GM19043 (cell line): ENCODE measurements around the gene DNAH10.

Source experiments
- ATAC-seq: cut with Tn5 transposase; IDR thresholded peaks from one replicate; pipeline ENCODE4 v1.9.1; 2021; ENCODE audit warnings: low read depth; ENCODE audit not compliant: unreplicated experiment

The DNAH10 gene

GRCh38 chr12:123877968-123878367 lies 115.9 kb downstream of the DNAH10 start:
- ATAC-seq, result no peak

GRCh38 chr12:123879101-123879500 lies 117.0 kb downstream of the DNAH10 start:
- ATAC-seq, result no peak

- ATAC-seq, result no peak
Measured at GRCh38 chr12:123879691-123880090, 117.6 kb downstream of the DNAH10 start.

- no peak for ATAC-seq
Measured at GRCh38 chr12:123882161-123882705, 120.1 kb downstream of the DNAH10 start.

- ATAC-seq, result no peak
Measured at GRCh38 chr12:123886258-123886657, 124.2 kb downstream of the DNAH10 start.

GRCh38 chr12:123886931-123887582 lies 125.0 kb downstream of the DNAH10 start:
- no peak for ATAC-seq

DNA sequence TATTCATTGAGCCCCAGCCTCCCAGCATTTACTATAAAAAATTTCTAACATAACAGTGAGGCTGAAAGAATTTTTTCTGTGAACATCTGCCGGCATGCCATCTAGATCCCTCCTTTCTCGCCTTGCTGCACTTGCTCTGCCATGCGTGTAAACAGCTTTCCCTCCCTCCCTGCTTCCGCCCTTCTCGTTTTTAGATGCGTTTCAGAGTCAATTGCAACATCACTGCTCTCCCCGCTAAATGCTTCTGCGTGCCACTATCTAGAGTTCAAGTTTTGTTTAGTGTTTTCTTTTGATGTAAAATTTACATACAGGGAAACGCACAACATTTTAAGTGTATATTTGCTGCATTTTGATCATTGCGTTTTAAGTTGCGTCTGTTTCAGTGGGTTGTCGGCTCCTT lies 126.9 kb downstream of the DNAH10 start:
- no peak for ATAC-seq

DNA sequence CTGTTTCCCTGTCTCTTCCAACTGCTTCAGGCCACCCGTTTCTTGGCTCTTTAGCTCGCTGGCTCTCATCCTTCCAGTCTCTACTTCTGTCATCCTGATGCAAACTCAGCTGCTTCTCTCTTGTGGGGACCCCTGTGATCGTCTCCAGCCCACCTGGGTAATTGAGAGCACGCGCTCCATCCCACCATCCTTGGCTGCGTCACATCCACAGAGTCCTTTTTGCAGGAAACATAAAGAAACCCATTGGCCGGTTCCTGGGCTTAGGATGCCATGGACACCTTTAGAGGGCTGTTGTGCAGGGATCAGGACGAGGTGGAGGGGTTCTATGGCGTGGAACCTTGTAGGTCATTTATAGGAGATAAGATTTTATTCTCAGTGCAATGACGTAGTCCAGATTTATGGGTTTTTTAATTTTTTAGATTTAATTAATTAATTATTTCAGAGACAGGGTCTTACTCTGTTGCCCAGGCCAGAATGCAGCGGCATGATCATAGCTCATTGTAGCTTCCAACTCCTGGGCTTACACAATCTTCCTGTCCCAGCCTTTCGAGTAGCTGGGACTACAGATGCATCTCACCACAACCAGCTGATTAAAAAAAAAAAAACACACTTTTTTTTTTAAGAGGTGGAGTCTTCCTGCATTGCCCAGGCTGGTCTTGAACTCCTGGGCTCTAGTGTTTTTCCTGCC lies 127.9 kb downstream of the DNAH10 start:
- no peak for ATAC-seq

GRCh38 chr12:123890536-123890902 lies 128.4 kb downstream of the DNAH10 start:
- ATAC-seq, result no peak

- no peak for ATAC-seq
Measured at GRCh38 chr12:123891011-123891410, 128.9 kb downstream of the DNAH10 start.

GRCh38 chr12:123891516-123892179 lies 129.5 kb downstream of the DNAH10 start:
- ATAC-seq, result no peak

GRCh38 chr12:123892180-123892559 lies 130.1 kb downstream of the DNAH10 start:
- no peak for ATAC-seq

DNA sequence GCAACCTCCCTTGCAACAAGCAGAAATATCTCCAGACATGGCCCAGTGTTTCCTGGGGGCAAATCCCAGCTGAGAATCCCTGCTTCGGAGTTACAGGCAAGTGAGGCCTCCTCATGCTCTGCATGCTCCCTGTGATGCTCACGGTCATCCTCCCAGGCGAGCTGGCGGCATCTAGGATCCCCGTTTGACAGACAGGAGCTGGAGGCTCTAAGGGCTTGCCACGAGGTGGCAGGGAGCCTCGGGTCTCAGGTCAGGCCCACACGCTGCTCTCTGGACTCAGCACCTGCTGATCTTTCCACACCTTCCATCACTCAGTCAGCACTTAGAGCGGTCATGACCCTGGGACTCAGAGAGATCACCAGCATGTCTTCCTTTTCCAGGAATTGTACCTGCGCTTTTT lies 130.8 kb downstream of the DNAH10 start:
- ATAC-seq, result no peak

GRCh38 chr12:123893276-123893675 lies 131.2 kb downstream of the DNAH10 start:
- ATAC-seq, result no peak

- no peak for ATAC-seq
Measured at GRCh38 chr12:123894823-123895345, 132.8 kb downstream of the DNAH10 start.

GRCh38 chr12:123895451-123895850 lies 133.3 kb downstream of the DNAH10 start:
- no peak for ATAC-seq

- ATAC-seq, result no peak
Measured at GRCh38 chr12:123896767-123897166, 134.7 kb downstream of the DNAH10 start.

- no peak for ATAC-seq
Measured at GRCh38 chr12:123897221-123897620, 135.1 kb downstream of the DNAH10 start.

DNA sequence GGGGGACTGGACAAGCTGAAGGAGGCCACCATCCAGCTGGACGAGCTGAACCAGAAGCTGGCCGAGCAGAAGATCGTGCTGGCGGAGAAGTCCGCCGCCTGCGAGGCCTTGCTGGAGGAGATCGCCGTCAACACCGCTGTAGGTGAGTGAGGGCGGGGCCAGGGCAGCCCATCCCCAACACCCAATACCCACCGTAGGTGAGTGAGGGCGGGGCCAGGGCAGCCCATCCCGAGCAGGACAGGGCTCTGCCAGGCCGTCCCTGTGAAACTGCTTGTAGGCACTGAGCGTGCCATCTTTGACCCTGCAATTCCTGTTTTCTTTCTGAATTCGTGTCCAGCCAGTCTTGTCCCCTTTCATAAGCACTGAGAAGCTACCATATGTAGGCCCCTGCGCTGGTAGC lies 136.6 kb downstream of the DNAH10 start:
- ATAC-seq, result no peak

DNA sequence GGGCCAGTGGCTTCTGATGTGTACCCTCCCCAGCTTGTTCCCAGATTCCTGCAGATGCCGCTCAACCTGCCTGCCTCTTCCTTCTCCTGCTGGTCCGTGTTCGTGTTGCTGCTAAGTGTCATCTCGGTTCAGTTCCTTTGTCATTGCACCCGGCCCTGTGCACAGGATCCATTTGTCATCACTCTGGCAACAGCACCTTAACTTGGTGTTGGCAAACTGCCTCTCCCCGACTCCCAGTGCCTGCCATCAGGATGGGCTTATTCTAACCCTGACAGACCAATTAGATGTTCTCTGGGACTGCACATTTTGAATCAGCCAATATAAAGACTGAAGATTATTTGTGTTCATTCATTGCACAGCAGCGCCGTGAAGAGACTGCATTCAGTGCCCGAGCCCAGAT lies 137.3 kb downstream of the DNAH10 start:
- no peak for ATAC-seq

GRCh38 chr12:123900871-123901376 lies 138.8 kb downstream of the DNAH10 start:
- ATAC-seq, result no peak
